Activated naive CD4-positive, alpha-beta T cell treated with Interleukin-2 at 50 U/mL for 16 hours (primary cell): Measurements from ENCODE around the gene QPCTL.
"Not testable (repeated sequence)": the region's sequence is repeated elsewhere in the genome, so short reads cannot be mapped to it uniquely, and the experiment has no call there.

Source experiments
- DNase-seq: peaks from one replicate; pipeline ENCODE4 v3.0.0-alpha.2; 2020

Gene QPCTL

DNA sequence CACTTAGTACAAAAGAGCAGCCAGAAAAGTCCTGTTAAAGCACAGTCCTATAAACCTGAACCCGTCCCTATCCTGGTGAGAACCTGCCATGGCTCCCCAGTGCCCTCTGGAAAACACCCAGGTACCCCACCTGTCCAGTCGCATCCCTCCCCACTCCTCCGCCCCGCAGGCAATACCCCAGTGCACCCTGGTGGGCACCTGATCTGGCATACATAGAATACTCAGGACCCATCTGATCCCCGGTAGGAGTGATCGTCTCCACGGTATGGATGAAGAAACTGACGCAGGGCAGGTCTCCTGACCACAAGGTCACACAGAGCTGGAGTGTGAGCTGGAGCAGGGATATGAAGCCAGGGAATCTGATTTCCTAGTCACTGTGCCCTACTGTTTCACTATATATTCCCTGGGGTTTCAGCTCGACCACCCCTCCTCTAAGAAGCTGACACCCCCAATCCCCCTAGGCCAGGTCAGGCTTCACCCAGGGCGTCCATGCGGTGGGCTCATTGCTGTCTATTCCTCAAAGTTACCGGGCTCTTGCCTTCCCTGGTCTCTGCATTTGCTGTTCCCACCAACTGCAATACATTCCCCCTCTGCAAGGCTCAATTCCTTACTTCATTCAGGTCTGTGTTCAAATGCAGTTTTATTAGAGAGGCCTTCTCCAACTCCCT lies 25.7 kb downstream of the QPCTL start:
- no peak for DNase-seq

DNA sequence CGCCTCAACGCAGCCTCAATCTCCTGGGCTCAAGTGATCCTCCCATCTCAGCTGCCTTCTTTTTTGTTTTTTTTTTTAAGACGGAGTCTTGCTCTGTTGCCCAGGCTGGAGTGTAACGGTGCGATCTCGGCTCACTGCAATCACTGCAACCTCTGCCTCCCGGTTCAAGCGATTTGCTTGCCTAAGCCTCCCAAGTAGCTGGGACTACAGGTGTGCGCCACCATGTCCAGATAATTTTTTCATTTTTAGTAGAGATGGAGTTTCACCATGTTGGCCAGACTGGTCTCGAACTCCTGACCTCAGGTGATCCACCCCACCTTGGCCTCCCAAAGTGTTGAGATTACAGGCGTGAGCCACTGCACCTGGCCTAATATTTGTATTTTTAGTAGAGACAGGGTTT lies 27.6 kb downstream of the QPCTL start:
- DNase-seq = not testable (repeated sequence)

GRCh38 chr19:45728683-45729082 lies 36.2 kb downstream of the QPCTL start:
- DNase-seq = not testable (repeated sequence)

- DNase-seq = peak; percentile 37
Observed at GRCh38 chr19:45729800-45730290, 37.4 kb downstream of the QPCTL start.

DNA sequence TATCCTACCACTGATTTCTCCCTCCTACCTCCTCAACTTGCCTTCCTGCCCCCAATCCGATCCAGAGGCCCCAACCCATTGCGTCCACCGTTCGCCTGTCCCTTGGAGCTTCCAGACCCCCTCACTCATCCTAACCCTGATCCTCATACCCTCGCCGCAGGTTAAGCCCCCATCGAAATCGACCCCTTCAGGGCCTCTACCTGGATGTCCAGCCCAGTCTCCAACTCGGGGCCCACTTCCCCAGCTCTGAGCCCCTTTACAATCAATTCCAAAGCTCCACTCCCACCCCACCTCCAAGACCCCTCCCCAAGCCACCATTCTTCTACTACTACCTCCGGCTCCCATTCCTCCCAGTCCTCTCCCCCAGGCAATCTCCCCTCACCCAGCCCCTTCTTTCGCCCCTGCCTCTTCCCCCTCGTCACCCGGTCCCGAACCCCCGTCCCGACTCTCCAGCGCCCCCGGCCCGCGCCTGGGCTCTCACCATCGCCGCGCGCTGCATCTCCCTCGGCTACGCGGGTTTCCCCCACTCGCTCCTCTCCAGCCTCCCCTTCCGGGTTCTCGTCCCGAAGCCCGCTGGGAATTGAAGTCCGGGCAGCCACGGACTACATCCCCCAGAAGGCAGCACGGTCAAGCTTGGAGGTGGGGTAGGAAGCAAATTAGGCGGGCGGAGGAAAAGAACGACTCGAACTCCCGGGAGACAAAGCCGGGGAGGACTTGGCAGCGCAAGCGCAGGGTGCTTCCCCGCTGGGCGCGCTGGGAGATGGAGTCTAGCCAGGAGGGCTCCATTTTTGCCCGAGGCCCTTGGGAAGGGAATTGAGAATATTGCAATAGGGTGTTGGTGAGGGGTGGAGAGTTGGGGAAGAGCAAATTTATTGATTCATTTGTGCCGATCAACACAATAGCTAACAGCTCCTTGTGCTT lies 38.2 kb downstream of the QPCTL start, which contains the start of gene FBXO46:
TSS of gene FBXO46 (minus strand) at position 529 of the 921 bp plus-strand sequence. CDS start 17,401 bp downstream, outside the sequence.
- peak; percentile 95 for DNase-seq

DNA sequence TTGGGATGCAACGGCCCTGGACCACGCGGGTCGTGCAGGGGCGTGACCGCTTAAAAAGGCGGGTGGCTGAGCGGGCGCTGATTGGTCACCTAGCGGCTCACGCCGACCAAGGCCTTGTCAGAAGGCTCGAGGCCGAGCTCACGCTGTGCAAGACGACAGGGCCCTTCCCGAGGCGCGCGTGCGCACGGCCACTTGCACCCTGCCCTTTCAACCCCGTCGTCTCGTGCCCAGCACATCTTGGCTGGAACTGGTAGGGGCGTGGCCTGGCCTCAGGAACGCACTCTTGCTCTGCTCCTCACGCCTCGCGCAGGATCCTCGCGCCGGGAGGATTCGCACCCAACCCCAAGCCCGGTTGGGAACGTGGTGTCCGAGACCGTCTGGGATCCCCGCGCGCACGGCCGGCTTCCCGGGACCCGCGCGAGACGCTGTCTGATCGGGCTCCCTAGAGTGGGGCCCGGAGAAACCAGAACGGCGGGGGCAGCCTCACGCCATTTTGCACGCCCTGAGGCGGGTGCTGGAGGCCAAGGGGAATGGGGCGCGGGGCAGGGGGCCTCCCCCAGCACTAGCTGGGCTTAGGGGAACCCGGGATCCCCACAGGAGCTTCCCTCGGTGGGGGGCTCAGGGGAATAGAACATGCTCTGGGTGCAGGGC lies 40.8 kb downstream of the QPCTL start, which contains the start of gene MEIOSIN:
TSS of gene MEIOSIN (plus strand) at position 280 of the 651 bp plus-strand sequence. CDS start 1,938 bp downstream, outside the sequence.
- DNase-seq = no peak

- no peak for DNase-seq
Observed at GRCh38 chr19:45739498-45740439, 47.3 kb downstream of the QPCTL start.

GRCh38 chr19:45742969-45743368 lies 50.5 kb downstream of the QPCTL start:
- DNase-seq = no peak

DNA sequence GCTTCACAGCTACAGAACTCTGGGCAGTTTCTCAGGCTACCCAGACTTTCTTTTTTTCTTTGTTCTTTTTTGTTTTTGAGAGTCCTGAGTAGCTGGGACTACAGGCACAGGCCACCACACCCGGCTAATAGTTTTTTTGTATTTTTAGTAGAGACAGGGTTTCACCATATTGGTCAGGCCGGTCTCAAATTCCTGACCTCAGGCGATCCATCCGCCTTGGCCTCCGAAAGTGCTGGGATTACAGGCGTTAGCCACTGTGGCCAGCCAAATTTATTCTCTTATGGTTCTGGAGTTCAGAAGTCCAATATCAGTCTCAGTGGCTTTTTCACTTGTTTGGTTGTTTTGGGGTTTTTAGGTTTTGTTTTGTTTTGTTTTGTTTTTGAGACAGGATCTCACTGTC lies 53.1 kb downstream of the QPCTL start:
- DNase-seq = no peak

- no peak for DNase-seq
Observed at GRCh38 chr19:45746866-45747265, 54.4 kb downstream of the QPCTL start.

DNA sequence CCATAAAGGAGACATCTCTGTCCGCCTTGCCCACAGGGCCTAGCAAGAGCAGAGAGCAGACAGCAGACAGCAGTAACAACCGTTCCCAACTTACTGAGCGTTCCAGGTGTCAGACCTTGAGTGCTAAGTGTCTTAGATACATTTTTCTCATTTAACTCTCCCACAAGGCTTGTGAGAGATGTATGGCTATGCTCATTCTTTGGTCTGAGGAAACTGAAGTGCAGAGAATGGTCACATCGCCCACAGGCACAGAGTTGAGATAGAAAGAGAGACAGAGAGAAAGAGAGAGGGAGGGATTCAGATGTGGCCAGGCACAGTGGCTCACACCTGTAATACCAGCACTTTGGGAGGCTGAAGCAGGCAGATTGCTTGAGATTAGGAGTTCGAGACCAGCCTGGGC lies 55.0 kb downstream of the QPCTL start:
- no peak for DNase-seq

DNA sequence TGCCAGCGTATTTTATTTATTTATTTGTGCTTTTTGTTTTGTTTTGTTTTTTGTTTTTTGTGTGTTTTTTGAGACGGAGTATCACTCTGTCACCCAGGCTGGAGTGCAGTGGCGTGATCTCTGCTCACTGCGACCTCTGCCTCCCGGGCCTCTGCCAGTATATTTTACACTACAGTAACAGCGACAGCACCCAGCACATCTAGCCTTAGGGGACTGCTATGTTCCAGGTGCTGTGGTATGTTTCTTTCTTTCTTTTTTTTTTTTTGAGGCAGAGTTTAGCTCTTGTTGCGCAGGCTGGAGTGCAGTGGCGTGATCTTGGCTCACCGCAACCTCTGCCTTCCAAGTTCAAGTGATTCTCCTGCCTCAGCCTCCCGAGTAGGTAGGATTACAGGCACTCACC lies 59.0 kb downstream of the QPCTL start:
- DNase-seq = not testable (repeated sequence)

DNA sequence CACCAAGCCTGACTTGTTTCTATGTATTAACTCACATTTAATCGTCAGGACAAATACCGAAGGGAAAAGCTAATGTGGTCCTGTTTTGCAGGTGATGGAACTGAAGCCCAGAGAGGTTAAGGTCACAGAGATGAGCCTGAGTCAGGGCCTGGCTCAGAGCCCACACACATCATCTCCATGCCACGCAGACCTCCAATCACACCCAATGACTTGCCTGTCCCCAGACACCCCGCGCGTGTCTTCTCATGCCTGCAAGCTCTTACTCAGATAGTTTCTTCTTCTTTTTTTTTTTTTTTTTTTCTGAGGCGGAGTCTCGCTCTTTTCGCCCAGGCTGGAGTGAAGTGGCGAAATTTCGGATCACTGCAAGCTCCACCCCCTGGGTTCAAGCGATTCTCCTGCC lies 60.2 kb downstream of the QPCTL start:
- DNase-seq = no peak

DNA sequence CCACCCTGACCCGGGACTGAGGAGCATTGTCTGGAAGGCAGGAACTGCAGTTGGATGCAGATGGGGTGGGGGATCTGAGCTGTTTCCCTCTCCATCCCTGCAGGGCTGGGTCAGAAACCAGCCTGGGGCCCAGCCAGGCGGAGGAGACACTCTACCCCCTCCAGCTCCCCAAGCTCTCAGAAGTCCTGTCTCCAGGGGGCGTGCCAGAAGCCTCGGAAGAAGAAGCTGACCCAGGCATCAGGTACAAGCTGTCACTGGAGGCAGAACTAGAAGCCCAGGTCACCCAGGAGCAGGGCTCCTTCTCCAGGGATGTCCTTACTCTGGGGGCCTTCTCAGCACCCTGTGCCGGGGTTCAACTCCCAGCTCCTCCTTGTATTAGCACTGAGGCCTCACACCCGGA lies 61.1 kb downstream of the QPCTL start:
- DNase-seq = no peak
